SK-N-SH treated with all-trans-retinoic acid at 6 μM for 48 hours (cell line): ENCODE results near the gene RBMS3.

Source experiments
- ATAC-seq: fragments of 200-7000 bp; cut with Tn5 transposase; 3 replicates; pipeline ENCODE4 v1.9.1; 2020; ENCODE audit warnings: mild to moderate bottlenecking, moderate library complexity
- ARNTL ChIP-seq: fragments of 450-650 bp; formaldehyde crosslinking; IDR thresholded peaks from 2 replicates; pipeline ENCODE4 v1.5.0; 2020; ENCODE audit warnings: low read depth, mild to moderate bottlenecking, moderate library complexity, borderline replicate concordance
- BACH2 ChIP-seq: fragments of 250-450 bp; sonication (Bioruptor Pico); IDR thresholded peaks from 2 replicates; pipeline ENCODE4 v1.9.0; 2021; ENCODE audit warnings: mild to moderate bottlenecking, borderline replicate concordance
- CREB5 ChIP-seq: fragments of 250-450 bp; sonication (Bioruptor Pico); IDR thresholded peaks from 2 replicates; pipeline ENCODE4 v1.5.1; 2020; ENCODE audit warnings: low read depth, mild to moderate bottlenecking, moderate library complexity
- CSDC2 ChIP-seq: fragments of 250-450 bp; sonication (Bioruptor Pico); IDR thresholded peaks from 2 replicates; pipeline ENCODE4 v1.5.0; 2020; ENCODE audit warnings: mild to moderate bottlenecking, moderate library complexity
- ESRRG ChIP-seq: fragments of 250-450 bp; sonication (Bioruptor Pico); IDR thresholded peaks from 2 replicates; pipeline ENCODE4 v1.6.1; 2021; ENCODE audit warnings: mild to moderate bottlenecking
- GLIS3 ChIP-seq: fragments of 250-450 bp; sonication (Bioruptor Pico); IDR thresholded peaks from 2 replicates; pipeline ENCODE4 v1.5.0; 2020; ENCODE audit warnings: mild to moderate bottlenecking, moderate library complexity
- ISL1 ChIP-seq: fragments of 250-450 bp; sonication (Bioruptor Pico); IDR thresholded peaks from 2 replicates; pipeline ENCODE4 v2.1.2; 2022; ENCODE audit warnings: mild to moderate bottlenecking, moderate library complexity
- POU6F1 ChIP-seq: fragments of 250-450 bp; sonication (Bioruptor Pico); IDR thresholded peaks from 2 replicates; pipeline ENCODE4 v1.8.0; 2021; ENCODE audit warnings: low read depth, mild to moderate bottlenecking, moderate library complexity, borderline replicate concordance
- PPARA ChIP-seq: fragments of 250-450 bp; sonication (Bioruptor Pico); IDR thresholded peaks from 2 replicates; pipeline ENCODE4 v1.5.0; 2020; ENCODE audit warnings: mild to moderate bottlenecking, borderline replicate concordance
- SNAI2 ChIP-seq: fragments of 250-450 bp; sonication (Bioruptor Pico); IDR thresholded peaks from 2 replicates; pipeline ENCODE4 v1.5.0; 2020; ENCODE audit warnings: mild to moderate bottlenecking, moderate library complexity
- TCF4 ChIP-seq: fragments of 250-450 bp; sonication (Bioruptor Pico); IDR thresholded peaks from 2 replicates; pipeline ENCODE4 v1.8.0; 2021; ENCODE audit warnings: mild to moderate bottlenecking, moderate library complexity, borderline replicate concordance
- TOX ChIP-seq: fragments of 250-450 bp; sonication (Bioruptor Pico); IDR thresholded peaks from 2 replicates; pipeline ENCODE4 v1.8.0; 2021; ENCODE audit warnings: mild to moderate bottlenecking, moderate library complexity, borderline replicate concordance
- ZC3H10 ChIP-seq: fragments of 250-450 bp; sonication (Bioruptor Pico); IDR thresholded peaks from 2 replicates; pipeline ENCODE4 v1.5.1; 2021; ENCODE audit warnings: mild to moderate bottlenecking, moderate library complexity
- ZFP3 ChIP-seq: fragments of 250-450 bp; sonication (Bioruptor Pico); IDR thresholded peaks from 2 replicates; pipeline ENCODE4 v1.5.0; 2020; ENCODE audit warnings: mild to moderate bottlenecking, moderate library complexity
- ZFP30 ChIP-seq: fragments of 450-650 bp; formaldehyde crosslinking; IDR thresholded peaks from 2 replicates; pipeline ENCODE4 v1.5.0; 2022; ENCODE audit warnings: mild to moderate bottlenecking, moderate library complexity
- ZNF565 ChIP-seq: fragments of 450-650 bp; formaldehyde crosslinking; conservative IDR thresholded peaks from 2 replicates; pipeline ENCODE4 v1.5.0; 2020; ENCODE audit warnings: low read depth, mild to moderate bottlenecking, moderate library complexity
- ZNF70 ChIP-seq: fragments of 450-650 bp; formaldehyde crosslinking; IDR thresholded peaks from 2 replicates; pipeline ENCODE4 v1.5.0; 2020; ENCODE audit warnings: mild to moderate bottlenecking, moderate library complexity
- ZNF8 ChIP-seq: fragments of 450-650 bp; formaldehyde crosslinking; IDR thresholded peaks from 2 replicates; pipeline ENCODE4 v1.5.0; 2020; ENCODE audit warnings: mild to moderate bottlenecking, moderate library complexity
- TF ChIP-seq, protein P1 (sequence below): fragments of 250-450 bp; sonication (Bioruptor Pico); IDR thresholded peaks from 2 replicates; pipeline ENCODE4 v1.8.0; 2020; ENCODE audit warnings: mild to moderate bottlenecking, moderate library complexity, borderline replicate concordance
- TF ChIP-seq, protein P2 (sequence below): fragments of 250-450 bp; sonication (Bioruptor Pico); IDR thresholded peaks from 2 replicates; pipeline ENCODE4 v1.5.1; 2021; ENCODE audit warnings: mild to moderate bottlenecking, moderate library complexity
- TF ChIP-seq, protein P3 (sequence below): fragments of 250-450 bp; sonication (Bioruptor Pico); IDR thresholded peaks from 2 replicates; pipeline ENCODE4 v1.5.0; 2020; ENCODE audit warnings: mild to moderate bottlenecking, moderate library complexity

Gene RBMS3

DNA sequence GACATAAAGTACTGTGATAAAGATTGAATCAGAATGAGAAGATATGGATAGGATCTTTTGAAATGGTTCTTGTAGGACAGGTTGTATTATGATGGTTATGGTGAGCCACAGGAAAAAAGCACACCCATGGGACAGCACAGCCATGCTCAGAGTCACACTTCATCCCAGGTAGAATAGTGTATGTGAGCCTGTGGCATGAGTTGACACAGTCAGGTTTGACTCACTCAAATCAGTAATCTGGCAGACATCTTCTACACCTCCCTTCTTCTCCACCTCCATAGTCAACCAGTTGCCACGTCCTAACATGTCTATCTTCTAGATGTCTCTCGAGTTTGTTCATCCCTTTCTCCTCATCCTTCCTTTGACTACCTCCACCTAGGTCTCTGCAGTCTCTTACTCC is 176.0 kb downstream of the RBMS3 start:
- no peak for ATAC-seq
- TF ChIP-seq, protein P1, sequence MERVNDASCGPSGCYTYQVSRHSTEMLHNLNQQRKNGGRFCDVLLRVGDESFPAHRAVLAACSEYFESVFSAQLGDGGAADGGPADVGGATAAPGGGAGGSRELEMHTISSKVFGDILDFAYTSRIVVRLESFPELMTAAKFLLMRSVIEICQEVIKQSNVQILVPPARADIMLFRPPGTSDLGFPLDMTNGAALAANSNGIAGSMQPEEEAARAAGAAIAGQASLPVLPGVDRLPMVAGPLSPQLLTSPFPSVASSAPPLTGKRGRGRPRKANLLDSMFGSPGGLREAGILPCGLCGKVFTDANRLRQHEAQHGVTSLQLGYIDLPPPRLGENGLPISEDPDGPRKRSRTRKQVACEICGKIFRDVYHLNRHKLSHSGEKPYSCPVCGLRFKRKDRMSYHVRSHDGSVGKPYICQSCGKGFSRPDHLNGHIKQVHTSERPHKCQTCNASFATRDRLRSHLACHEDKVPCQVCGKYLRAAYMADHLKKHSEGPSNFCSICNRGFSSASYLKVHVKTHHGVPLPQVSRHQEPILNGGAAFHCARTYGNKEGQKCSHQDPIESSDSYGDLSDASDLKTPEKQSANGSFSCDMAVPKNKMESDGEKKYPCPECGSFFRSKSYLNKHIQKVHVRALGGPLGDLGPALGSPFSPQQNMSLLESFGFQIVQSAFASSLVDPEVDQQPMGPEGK (CRISPR knock-in tag), result no peak
- TF ChIP-seq, protein P2, sequence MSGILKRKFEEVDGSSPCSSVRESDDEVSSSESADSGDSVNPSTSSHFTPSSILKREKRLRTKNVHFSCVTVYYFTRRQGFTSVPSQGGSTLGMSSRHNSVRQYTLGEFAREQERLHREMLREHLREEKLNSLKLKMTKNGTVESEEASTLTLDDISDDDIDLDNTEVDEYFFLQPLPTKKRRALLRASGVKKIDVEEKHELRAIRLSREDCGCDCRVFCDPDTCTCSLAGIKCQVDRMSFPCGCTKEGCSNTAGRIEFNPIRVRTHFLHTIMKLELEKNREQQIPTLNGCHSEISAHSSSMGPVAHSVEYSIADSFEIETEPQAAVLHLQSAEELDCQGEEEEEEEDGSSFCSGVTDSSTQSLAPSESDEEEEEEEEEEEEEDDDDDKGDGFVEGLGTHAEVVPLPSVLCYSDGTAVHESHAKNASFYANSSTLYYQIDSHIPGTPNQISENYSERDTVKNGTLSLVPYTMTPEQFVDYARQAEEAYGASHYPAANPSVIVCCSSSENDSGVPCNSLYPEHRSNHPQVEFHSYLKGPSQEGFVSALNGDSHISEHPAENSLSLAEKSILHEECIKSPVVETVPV, result no peak
- TF ChIP-seq ESRRG (CRISPR knock-in tag) (no peak), ZNF8 (CRISPR knock-in tag) (no peak), ZNF70 (CRISPR knock-in tag) (no peak), CREB5 (CRISPR knock-in tag) (no peak), TCF4 (CRISPR knock-in tag) (no peak), SNAI2 (no peak), CSDC2 (CRISPR knock-in tag) (no peak), PPARA (no peak), GLIS3 (CRISPR knock-in tag) (no peak), ISL1 (CRISPR knock-in tag) (no peak), POU6F1 (CRISPR knock-in tag) (no peak)
- TF ChIP-seq, protein P3, sequence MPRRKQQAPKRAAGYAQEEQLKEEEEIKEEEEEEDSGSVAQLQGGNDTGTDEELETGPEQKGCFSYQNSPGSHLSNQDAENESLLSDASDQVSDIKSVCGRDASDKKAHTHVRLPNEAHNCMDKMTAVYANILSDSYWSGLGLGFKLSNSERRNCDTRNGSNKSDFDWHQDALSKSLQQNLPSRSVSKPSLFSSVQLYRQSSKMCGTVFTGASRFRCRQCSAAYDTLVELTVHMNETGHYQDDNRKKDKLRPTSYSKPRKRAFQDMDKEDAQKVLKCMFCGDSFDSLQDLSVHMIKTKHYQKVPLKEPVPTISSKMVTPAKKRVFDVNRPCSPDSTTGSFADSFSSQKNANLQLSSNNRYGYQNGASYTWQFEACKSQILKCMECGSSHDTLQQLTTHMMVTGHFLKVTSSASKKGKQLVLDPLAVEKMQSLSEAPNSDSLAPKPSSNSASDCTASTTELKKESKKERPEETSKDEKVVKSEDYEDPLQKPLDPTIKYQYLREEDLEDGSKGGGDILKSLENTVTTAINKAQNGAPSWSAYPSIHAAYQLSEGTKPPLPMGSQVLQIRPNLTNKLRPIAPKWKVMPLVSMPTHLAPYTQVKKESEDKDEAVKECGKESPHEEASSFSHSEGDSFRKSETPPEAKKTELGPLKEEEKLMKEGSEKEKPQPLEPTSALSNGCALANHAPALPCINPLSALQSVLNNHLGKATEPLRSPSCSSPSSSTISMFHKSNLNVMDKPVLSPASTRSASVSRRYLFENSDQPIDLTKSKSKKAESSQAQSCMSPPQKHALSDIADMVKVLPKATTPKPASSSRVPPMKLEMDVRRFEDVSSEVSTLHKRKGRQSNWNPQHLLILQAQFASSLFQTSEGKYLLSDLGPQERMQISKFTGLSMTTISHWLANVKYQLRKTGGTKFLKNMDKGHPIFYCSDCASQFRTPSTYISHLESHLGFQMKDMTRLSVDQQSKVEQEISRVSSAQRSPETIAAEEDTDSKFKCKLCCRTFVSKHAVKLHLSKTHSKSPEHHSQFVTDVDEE (CRISPR knock-in tag), result no peak

DNA sequence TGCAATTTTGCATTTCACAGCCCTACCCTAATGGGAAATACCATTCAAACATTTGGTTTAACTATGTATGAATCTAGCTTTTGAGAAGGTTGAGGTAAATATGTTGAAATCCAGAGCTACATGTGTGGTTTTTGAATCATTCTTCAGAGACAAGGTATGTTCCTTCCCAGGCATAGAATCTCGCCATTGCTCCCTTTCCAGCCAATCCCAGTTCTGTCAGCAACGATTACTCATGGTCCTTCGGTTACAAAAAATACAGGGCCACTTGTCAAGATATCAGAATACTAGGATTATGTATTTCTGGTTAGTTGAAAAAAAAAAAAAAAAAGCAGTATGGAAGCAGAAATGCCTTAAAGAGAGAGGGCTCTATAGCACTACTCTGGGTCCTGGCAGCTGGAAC is 182.4 kb downstream of the RBMS3 start:
- no peak for TF ChIP-seq ARNTL (CRISPR knock-in tag)
- no peak for TF ChIP-seq PPARA
- TF ChIP-seq GLIS3 (CRISPR knock-in tag), result no peak
- no peak for TF ChIP-seq CSDC2 (CRISPR knock-in tag)
- no peak for TF ChIP-seq BACH2
- TF ChIP-seq ZFP30 (CRISPR knock-in tag), result no peak
- TF ChIP-seq ZC3H10 (CRISPR knock-in tag), result no peak
- no peak for TF ChIP-seq ZNF8 (CRISPR knock-in tag)
- TF ChIP-seq TOX (CRISPR knock-in tag), result no peak
- TF ChIP-seq ZNF70 (CRISPR knock-in tag), result no peak
- TF ChIP-seq, protein P1 (CRISPR knock-in tag), result no peak
- no peak for TF ChIP-seq ZFP3 (CRISPR knock-in tag)
- TF ChIP-seq ESRRG (CRISPR knock-in tag), result no peak
- TF ChIP-seq ZNF565, result no peak
- TF ChIP-seq, protein P2, result no peak
- ATAC-seq, result no peak
